ENCODE data around the gene RPL27A.
"Not testable (repeated sequence)": the region's sequence is repeated elsewhere in the genome, so short reads cannot be mapped to it uniquely, and the experiment has no call there.

Gene RPL27A

GRCh38 chr11:8656291-8656690 is 26.3 kb upstream of the RPL27A start:
- H3K4me3 ChIP-seq (ENCODE audit: low read depth, low read length): no peak overlapping the region
- DNase-seq (ENCODE audit: low read depth): no peak
- TF ChIP-seq, protein P1, sequence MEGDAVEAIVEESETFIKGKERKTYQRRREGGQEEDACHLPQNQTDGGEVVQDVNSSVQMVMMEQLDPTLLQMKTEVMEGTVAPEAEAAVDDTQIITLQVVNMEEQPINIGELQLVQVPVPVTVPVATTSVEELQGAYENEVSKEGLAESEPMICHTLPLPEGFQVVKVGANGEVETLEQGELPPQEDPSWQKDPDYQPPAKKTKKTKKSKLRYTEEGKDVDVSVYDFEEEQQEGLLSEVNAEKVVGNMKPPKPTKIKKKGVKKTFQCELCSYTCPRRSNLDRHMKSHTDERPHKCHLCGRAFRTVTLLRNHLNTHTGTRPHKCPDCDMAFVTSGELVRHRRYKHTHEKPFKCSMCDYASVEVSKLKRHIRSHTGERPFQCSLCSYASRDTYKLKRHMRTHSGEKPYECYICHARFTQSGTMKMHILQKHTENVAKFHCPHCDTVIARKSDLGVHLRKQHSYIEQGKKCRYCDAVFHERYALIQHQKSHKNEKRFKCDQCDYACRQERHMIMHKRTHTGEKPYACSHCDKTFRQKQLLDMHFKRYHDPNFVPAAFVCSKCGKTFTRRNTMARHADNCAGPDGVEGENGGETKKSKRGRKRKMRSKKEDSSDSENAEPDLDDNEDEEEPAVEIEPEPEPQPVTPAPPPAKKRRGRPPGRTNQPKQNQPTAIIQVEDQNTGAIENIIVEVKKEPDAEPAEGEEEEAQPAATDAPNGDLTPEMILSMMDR (IDR thresholded peaks at IDR 0.05; ENCODE audit: control insufficient read depth, extremely low read depth, insufficient read depth): no peak

- DNase-seq (ENCODE audit: low read depth): no peak
- no peak overlapping the region for H3K4me3 ChIP-seq (ENCODE audit: low read depth, low read length)
- TF ChIP-seq, protein P1 (IDR thresholded peaks at IDR 0.05; ENCODE audit: control insufficient read depth, extremely low read depth, insufficient read depth): no peak
Observed at GRCh38 chr11:8658321-8659057, 24.1 kb upstream of the RPL27A start.

GRCh38 chr11:8661001-8661795 is 21.4 kb upstream of the RPL27A start:
- no peak overlapping the region for H3K4me3 ChIP-seq (ENCODE audit: low read depth, low read length)
- no peak for DNase-seq (ENCODE audit: low read depth)
- TF ChIP-seq, protein P1 (IDR thresholded peaks at IDR 0.05; ENCODE audit: control insufficient read depth, extremely low read depth, insufficient read depth): no peak

GRCh38 chr11:8665222-8665621 is 17.4 kb upstream of the RPL27A start:
- no peak overlapping the region for H3K4me3 ChIP-seq (ENCODE audit: low read depth, low read length)
- no peak for DNase-seq (ENCODE audit: low read depth)
- TF ChIP-seq, protein P1 (IDR thresholded peaks at IDR 0.05; ENCODE audit: control insufficient read depth, extremely low read depth, insufficient read depth): no peak

DNA sequence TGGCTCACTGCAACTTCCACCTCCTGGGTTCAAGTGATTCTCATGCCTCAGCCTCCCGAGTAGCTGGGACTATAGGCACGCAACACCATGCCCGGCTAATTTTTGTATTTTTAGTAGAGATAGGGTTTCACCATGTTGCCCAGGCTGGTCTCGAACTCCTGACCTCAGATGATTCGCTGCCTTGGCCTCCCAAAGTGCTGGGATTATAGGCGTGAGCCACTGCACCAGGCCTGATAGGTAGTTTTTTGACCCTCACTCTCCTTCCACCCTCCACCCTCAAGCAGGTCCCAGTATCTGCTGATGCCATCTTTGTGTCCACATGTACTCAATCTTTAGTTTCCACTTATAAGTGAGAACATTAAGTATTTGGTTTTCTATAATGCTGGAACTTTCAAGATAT is 12.5 kb upstream of the RPL27A start:
- not testable (repeated sequence) for H3K4me3 ChIP-seq (ENCODE audit: low read depth, low read length); DNase-seq (ENCODE audit: low read depth)

DNA sequence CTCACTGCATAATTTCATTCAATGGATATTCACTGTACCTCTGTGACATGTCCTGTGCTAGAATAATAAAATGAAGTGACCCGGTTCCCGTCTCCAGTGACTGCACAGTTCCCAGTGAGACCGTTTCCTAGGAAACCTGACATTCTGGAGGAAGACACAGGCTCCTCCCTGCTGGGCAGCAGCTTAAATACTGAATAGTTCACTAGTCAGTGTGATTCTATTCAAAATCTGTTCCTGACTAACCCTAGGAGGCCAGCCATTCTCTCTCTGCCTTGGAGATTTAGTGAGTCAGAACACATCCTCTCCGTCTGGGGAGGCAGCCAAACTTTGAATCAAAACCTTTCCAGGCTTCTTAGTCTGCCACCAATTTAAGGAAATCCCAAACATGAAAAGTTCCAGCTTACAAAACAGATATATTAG is 11.4 kb upstream of the RPL27A start:
- H3K4me3 ChIP-seq (ENCODE audit: low read depth, low read length): no peak overlapping the region
- DNase-seq (ENCODE audit: low read depth): no peak
- TF ChIP-seq, protein P1 (IDR thresholded peaks at IDR 0.05; ENCODE audit: control insufficient read depth, extremely low read depth, insufficient read depth): no peak

DNA sequence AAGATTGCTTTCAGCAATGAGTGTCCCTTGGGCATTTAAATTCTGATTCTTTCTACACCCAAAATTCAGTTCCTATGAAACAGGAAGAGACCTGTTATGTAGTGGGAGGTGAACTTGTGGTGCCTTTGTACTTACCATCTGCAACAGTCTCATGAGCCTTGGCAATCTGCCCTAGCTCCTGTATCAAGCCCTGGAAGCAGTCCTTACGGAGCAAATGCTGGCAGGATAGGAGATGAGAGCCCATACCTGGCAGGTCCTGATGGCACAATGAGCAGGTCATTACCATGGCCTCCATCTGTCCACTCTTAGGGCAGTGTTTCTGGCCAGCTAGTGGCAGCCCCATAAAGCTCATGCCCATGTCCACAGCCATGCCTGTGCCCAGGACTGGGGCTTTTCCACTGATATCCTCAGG is 10.9 kb upstream of the RPL27A start:
- no peak overlapping the region for H3K4me3 ChIP-seq (ENCODE audit: low read depth, low read length)
- TF ChIP-seq, protein P1 (IDR thresholded peaks at IDR 0.05; ENCODE audit: control insufficient read depth, extremely low read depth, insufficient read depth): no peak

More for the DNA sequence above, 10.9 kb upstream of the RPL27A start:
- DNase-seq (ENCODE audit: low read depth): no peak
